Esophagus muscularis mucosa (tissue), 4 donors: ENCODE results near the gene SORL1-AS1.
"Not testable (repeated sequence)": the region's sequence is repeated elsewhere in the genome, so short reads cannot be mapped to it uniquely, and the experiment has no call there.

Source experiments
- DNase-seq: peaks from one replicate; pipeline ENCODE4 v3.0.0-alpha.2; 2017; ENCODE audit errors: extremely low spot score
- H3K27ac ChIP-seq, 4 donors: fragments of 200-600 bp; sonication (generic); replicated peaks in 1 of 4; 1 replicate in 3 of 4; 2 replicates in 1 of 4; pipeline ENCODE4 v1.5.1; 2016 to 2019; ENCODE audit warnings: mild to moderate bottlenecking in 1 of 4
- H3K27me3 ChIP-seq, 4 donors: fragments of 200-600 bp; sonication (generic); one replicate each; pipeline versions ENCODE4 v1.5.1 to v1.6.0; 2016 to 2019
- H3K36me3 ChIP-seq, 4 donors: fragments of 200-600 bp; sonication (generic); one replicate each; pipeline ENCODE4 v1.5.1; 2016 to 2019
- H3K4me1 ChIP-seq, 4 donors: fragments of 200-600 bp; sonication (generic); one replicate each; pipeline ENCODE4 v1.5.1; 2016 to 2019
- H3K4me3 ChIP-seq, 4 donors: fragments of 200-600 bp; sonication (generic); 1 replicate in 2 of 4; 2 replicates in 2 of 4; pipeline ENCODE4 v1.5.1; 2016 to 2019; ENCODE audit warnings: mild to moderate bottlenecking in 4 of 4, moderate library complexity in 1 of 4
- H3K9me3 ChIP-seq, 4 donors: fragments of 200-600 bp; sonication (generic); 1 replicate in 3 of 4; 2 replicates in 1 of 4; pipeline ENCODE4 v1.5.1; 2016 to 2019
- CTCF ChIP-seq, 3 experiments: fragments of 200-600 bp in 2 of 3; fragments of 450-650 bp in 1 of 3; sonication (generic) in 2 of 3; IDR thresholded peaks; one replicate each; pipeline ENCODE4 v1.5.1; 2017 to 2019; ENCODE audit warnings: antibody characterized with exemption in 3 of 3, mild to moderate bottlenecking in 2 of 3, moderate library complexity in 1 of 3
- EP300 ChIP-seq: sonication (generic); formaldehyde crosslinking; IDR thresholded peaks from one replicate; pipeline ENCODE4 v1.6.1; 2017; ENCODE audit warnings: antibody characterized with exemption
- POLR2A ChIP-seq: fragments of 450-650 bp; IDR thresholded peaks from one replicate; pipeline ENCODE4 v1.6.1; 2017; ENCODE audit warnings: antibody characterized with exemption, moderate library complexity, mild to moderate bottlenecking, low read depth
- POLR2AphosphoS5 ChIP-seq, 2 donors: sonication (generic); formaldehyde crosslinking; IDR thresholded peaks; one replicate each; pipeline ENCODE4 v1.6.1; 2017; ENCODE audit warnings: antibody characterized with exemption in 2 of 2
- WGBS: methylation state at CpG from one replicate; pipeline ENCODE4 v1.1.5; 2018; 5-methylcytosine and 5-hydroxymethylcytosine counted together
- intact Hi-C: fragments of 100-400 bp; cut with DNase I; formaldehyde crosslinking; loops from one replicate; pipeline ENCODE4 v1.15.1; 2023

The SORL1-AS1 gene

DNA sequence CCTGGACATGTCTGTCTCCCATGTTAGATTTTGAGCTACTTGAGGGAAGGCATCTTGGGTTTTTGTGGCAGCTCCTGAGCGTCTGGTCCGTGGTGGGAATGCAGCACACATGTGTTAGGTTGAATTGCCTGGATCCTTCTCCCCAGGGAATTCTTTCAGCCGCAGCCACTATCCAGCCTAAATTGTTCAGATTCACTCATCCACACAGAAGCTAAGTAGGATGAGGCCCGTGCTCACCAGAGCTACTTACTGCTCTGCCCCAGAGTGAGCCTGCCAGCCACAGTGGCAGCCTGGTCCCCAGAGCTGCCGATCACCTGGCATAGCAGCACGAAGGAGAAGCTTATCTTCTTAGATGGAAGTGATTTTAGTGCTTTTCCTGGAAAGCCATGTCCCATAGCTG, 34.4 kb upstream of the SORL1-AS1 start:
- no peak for TF ChIP-seq EP300
- no peak for TF ChIP-seq POLR2AphosphoS5 (IDR thresholded peaks at IDR 0.05)
- TF ChIP-seq POLR2A: no peak
- no peak for TF ChIP-seq CTCF (IDR thresholded peaks at IDR 0.05)
- DNase-seq: peak; percentile 60
- H3K27me3 ChIP-seq: no peaks in the 10 kb centered on the region
- no peaks in the 10 kb centered on the region for H3K9me3 ChIP-seq
- peaks cover 0 to 10% (median 4%) of the 10 kb centered on the region in 4 donors for H3K4me1 ChIP-seq
- peak overlapping the region in 1 of 4 donors; percentile 5 for H3K27ac ChIP-seq
- H3K36me3 ChIP-seq: no peaks in the 10 kb centered on the region
- intact Hi-C loops: no loop called here
- 93% methylated on average over 5 of the region's 6 CpGs for WGBS
- H3K4me3 ChIP-seq: no peak overlapping the region

GRCh38 chr11:121486054-121486453, 33.3 kb upstream of the SORL1-AS1 start:
- Histone ChIP-seq H3K4me3 (no peak overlapping the region), H3K9me3 (no peaks in the 10 kb centered on the region), H3K4me1 (peaks cover 0 to 10% (median 4%) of the 10 kb centered on the region in 4 donors), H3K27ac (no peak overlapping the region), H3K36me3 (no peaks in the 10 kb centered on the region), H3K27me3 (no peaks in the 10 kb centered on the region)
- TF ChIP-seq POLR2AphosphoS5 (IDR thresholded peaks at IDR 0.05) (no peak), CTCF (IDR thresholded peaks at IDR 0.05) (no peak), EP300 (no peak), POLR2A (no peak)
- DNase-seq: no peak
- 97% methylated on average over 5 of the region's 5 CpGs for WGBS
- intact Hi-C loops: no loop called here

GRCh38 chr11:121485216-121485615, 32.4 kb upstream of the SORL1-AS1 start:
- no peak overlapping the region for H3K4me3 ChIP-seq
- DNase-seq: no peak
- no peaks in the 10 kb centered on the region for H3K36me3 ChIP-seq
- H3K4me1 ChIP-seq: peaks cover 0 to 10% (median 4%) of the 10 kb centered on the region in 4 donors
- no peak overlapping the region for H3K27ac ChIP-seq
- H3K27me3 ChIP-seq: no peaks in the 10 kb centered on the region
- TF ChIP-seq POLR2AphosphoS5 (IDR thresholded peaks at IDR 0.05) (no peak), EP300 (no peak), POLR2A (no peak)
- WGBS: 88% methylated on average over 7 of the region's 7 CpGs
- H3K9me3 ChIP-seq: no peaks in the 10 kb centered on the region
- intact Hi-C loops: no loop called here

DNA sequence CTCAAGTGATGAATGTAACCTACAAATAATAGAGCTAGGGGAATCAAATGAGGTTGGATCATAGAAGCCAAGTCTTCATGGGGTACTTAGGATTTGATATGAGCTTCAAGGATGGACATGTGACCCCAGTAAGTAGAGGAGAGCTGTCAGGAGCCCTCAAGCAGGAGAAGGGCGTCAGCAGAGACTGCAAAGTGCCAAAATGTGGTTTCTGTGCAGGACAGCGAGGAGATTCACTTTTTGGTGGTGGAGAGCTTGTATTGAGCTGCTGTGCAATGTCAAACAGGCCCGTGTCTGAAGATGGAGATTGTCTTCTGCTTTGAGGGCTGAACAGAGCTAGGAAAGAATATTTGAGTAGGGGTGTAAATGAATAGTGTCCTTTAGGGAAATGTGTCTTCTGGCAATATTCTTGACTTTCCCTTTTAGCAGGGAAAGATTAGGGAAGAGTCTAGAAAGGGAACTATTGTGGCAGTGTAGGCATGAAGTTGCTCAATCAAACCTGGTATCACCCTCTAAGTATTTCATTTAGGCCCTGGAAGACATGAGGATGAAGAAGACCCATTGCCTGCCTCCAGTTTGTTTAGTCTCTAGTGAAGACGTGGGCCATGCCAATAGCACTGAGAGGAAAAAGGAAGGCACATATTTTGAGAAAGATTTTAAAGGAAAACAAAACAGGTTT, 31.2 kb upstream of the SORL1-AS1 start:
- Histone ChIP-seq H3K36me3 (no peaks in the 10 kb centered on the region), H3K27ac (no peak overlapping the region), H3K27me3 (no peaks in the 10 kb centered on the region), H3K9me3 (no peaks in the 10 kb centered on the region), H3K4me1 (peaks cover 0 to 10% (median 4%) of the 10 kb centered on the region in 4 donors), H3K4me3 (no peak overlapping the region)
- TF ChIP-seq EP300 (no peak), CTCF (IDR thresholded peaks at IDR 0.05) (no peak), POLR2A (no peak), POLR2AphosphoS5 (IDR thresholded peaks at IDR 0.05) (no peak)
- intact Hi-C loops: no loop called here
- DNase-seq: no peak
- WGBS: 81% methylated on average over 4 of the region's 4 CpGs

- H3K27ac ChIP-seq: no peak overlapping the region
- TF ChIP-seq EP300: no peak
- TF ChIP-seq POLR2AphosphoS5 (IDR thresholded peaks at IDR 0.05): no peak
- TF ChIP-seq POLR2A: no peak
- no peak for TF ChIP-seq CTCF (IDR thresholded peaks at IDR 0.05)
- 79% methylated on average over 9 of the region's 9 CpGs for WGBS
Observed at GRCh38 chr11:121482231-121483129, 29.7 kb upstream of the SORL1-AS1 start.

GRCh38 chr11:121481484-121482230, 28.9 kb upstream of the SORL1-AS1 start:
- H3K27me3 ChIP-seq, H3K36me3 ChIP-seq, H3K4me1 ChIP-seq, intact Hi-C loops, H3K9me3 ChIP-seq, DNase-seq, H3K4me3 ChIP-seq, H3K27ac ChIP-seq: not testable (repeated sequence)
- WGBS: 80% methylated on average over 2 of the region's 2 CpGs

More at GRCh38 chr11:121482231-121483129, 29.7 kb upstream of the SORL1-AS1 start:
- Histone ChIP-seq H3K4me1 (peaks cover 0 to 1% (median 0%) of the 10 kb centered on the region in 4 donors), H3K27me3 (no peaks in the 10 kb centered on the region), H3K9me3 (no peaks in the 10 kb centered on the region), H3K4me3 (no peak overlapping the region), H3K36me3 (peaks cover 0 to 4% (median 0%) of the 10 kb centered on the region in 4 donors)
- no peak for DNase-seq
- intact Hi-C loops: no loop called here
